Measurements from ENCODE around the gene CYP3A7. TPM values are rescaled to one million over a fixed set of nuclear protein-coding genes. Genes with fewer than 3 reads are reported as not detected.

Gene CYP3A7
- not detected for total RNA-seq (2021; ENCODE audit: unreplicated experiment)
- not detected for polyA plus RNA-seq (2012; ENCODE audit: insufficient read length)
- Bru-seq, nascent RNA, result not detected
- BruChase-seq, experiment 1, labeled RNA remaining after a 2-hour chase, result not detected
- BruChase-seq, experiment 2, labeled RNA remaining after a 6-hour chase, result not detected
- long read RNA-seq, result 0 reads

DNA sequence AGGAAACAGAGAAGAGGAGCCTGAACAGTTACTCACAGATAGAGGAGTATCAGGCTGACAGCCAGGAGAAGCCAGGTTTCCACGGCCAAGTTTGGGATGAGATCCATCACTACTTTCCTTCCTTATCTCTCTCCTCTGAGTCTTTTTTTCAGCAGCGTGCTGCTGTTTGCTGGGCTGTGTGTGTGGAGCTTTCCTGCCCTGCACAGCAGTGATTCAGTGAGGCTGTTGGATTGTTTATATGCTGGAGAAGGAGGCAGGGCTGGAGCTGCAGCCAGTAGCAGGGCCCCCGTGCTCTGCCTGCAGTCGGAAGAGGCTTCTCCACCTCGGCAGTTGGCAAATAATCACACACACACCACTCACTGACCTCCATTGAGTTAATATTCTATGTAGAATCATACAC, at the start of gene CYP3A7:
CYP3A7 (minus strand) TSS at position 210 of the 400 bp plus-strand sequence; CDS start at position 107, 103 bp downstream.
- no peaks in the 10 kb centered on the region for H3K36me3 ChIP-seq (ENCODE audit: control insufficient read depth, insufficient read depth, low read length)
- in situ Hi-C loops (cut with HindIII; ENCODE audit: low pct_unique_long_range_greater_than_20kb, low sequenced_read_pairs), result no loop called here
- CTCF ChIA-PET, result no interaction called here
- POLR2A ChIA-PET, result no interaction called here
- TF ChIP-seq, protein P1, sequence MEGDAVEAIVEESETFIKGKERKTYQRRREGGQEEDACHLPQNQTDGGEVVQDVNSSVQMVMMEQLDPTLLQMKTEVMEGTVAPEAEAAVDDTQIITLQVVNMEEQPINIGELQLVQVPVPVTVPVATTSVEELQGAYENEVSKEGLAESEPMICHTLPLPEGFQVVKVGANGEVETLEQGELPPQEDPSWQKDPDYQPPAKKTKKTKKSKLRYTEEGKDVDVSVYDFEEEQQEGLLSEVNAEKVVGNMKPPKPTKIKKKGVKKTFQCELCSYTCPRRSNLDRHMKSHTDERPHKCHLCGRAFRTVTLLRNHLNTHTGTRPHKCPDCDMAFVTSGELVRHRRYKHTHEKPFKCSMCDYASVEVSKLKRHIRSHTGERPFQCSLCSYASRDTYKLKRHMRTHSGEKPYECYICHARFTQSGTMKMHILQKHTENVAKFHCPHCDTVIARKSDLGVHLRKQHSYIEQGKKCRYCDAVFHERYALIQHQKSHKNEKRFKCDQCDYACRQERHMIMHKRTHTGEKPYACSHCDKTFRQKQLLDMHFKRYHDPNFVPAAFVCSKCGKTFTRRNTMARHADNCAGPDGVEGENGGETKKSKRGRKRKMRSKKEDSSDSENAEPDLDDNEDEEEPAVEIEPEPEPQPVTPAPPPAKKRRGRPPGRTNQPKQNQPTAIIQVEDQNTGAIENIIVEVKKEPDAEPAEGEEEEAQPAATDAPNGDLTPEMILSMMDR (IDR thresholded peaks at IDR 0.05), result no peak
- TF ChIP-seq REST (IDR thresholded peaks at IDR 0.05; ENCODE audit: insufficient read depth in 1 of 2, low read depth in 2 of 2, low read length in 1 of 2), result no peak
- TF ChIP-seq SIN3A (IDR thresholded peaks at IDR 0.05; ENCODE audit: borderline replicate concordance, insufficient read depth, low read depth, low read length), result no peak
- TF ChIP-seq TCF7L2 (IDR thresholded peaks at IDR 0.05; ENCODE audit: low read depth, low read length), result no peak
- no peak for TF ChIP-seq POLR2AphosphoS5 (IDR thresholded peaks at IDR 0.05; ENCODE audit: low read depth, low read length)
- H3K4me3 ChIP-seq (ENCODE audit: low read depth in 2 of 2, low read length in 2 of 2), result no peak within 1 kb of the TSS
- no peak within 1 kb of the TSS for H3K27ac ChIP-seq (ENCODE audit: low read length)
- BruUV-seq (replicated peaks), result no TSS peak
- intact Hi-C loops (cut with micrococcal nuclease; ENCODE audit: unreplicated experiment), result no loop called here
- no peaks in the 10 kb centered on the region for H3K9me3 ChIP-seq (ENCODE audit: control insufficient read depth, insufficient read depth, low read depth, low read length)
- DNase-seq (ENCODE audit: low read depth, low spot score), result no peak
- no peaks in the 10 kb centered on the region for H3K4me1 ChIP-seq (ENCODE audit: control insufficient read depth, insufficient read depth, low read length)
- H3K27me3 ChIP-seq (ENCODE audit: control insufficient read depth, insufficient read depth, low read length), result peaks cover 5% of the 10 kb centered on the region
- ATAC-seq, result no peak

DNA sequence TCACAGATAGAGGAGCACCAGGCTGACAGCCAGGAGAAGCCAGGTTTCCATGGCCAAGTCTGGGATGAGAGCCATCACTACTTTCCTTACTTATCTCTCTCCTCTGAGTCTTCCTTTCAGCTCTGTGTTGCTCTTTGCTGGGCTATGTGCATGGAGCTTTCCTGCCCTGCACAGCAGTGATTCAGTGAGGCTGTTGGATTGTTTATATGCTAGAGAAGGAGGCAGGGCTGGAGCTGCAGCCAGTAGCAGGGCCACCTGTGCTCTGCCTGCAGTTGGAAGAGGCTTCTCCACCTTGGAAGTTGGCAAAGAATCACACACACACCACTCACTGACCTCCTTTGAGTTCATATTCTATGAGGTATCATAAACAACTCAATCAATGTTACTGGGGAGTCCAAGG, 49.0 kb upstream of the CYP3A7 start, which contains the start of gene CYP3A4:
CYP3A4 (minus strand) TSS at position 178 of the 400 bp plus-strand sequence; CDS start at position 75, 103 bp downstream.
- Histone ChIP-seq H3K27me3 (ENCODE audit: control insufficient read depth, insufficient read depth, low read length) (peaks cover 10% of the 10 kb centered on the region), H3K36me3 (ENCODE audit: control insufficient read depth, insufficient read depth, low read length) (no peaks in the 10 kb centered on the region), H3K27ac (ENCODE audit: low read length) (no peak within 1 kb of the TSS), H3K4me3 (ENCODE audit: low read depth in 2 of 2, low read length in 2 of 2) (no peak within 1 kb of the TSS), H3K4me1 (ENCODE audit: control insufficient read depth, insufficient read depth, low read length) (no peaks in the 10 kb centered on the region), H3K9me3 (ENCODE audit: control insufficient read depth, insufficient read depth, low read depth, low read length) (no peaks in the 10 kb centered on the region)
- in situ Hi-C loops (cut with HindIII; ENCODE audit: low pct_unique_long_range_greater_than_20kb, low sequenced_read_pairs) (no loop called here), intact Hi-C loops (cut with micrococcal nuclease; ENCODE audit: unreplicated experiment) (no loop called here)
- DNase-seq (ENCODE audit: low read depth, low spot score) (no peak), ATAC-seq (no peak)
- POLR2A ChIA-PET, result no interaction called here
- no peak for TF ChIP-seq TCF7L2 (IDR thresholded peaks at IDR 0.05; ENCODE audit: low read depth, low read length)
- no peak for TF ChIP-seq POLR2AphosphoS5 (IDR thresholded peaks at IDR 0.05; ENCODE audit: low read depth, low read length)
- TF ChIP-seq REST (IDR thresholded peaks at IDR 0.05; ENCODE audit: insufficient read depth in 1 of 2, low read depth in 2 of 2, low read length in 1 of 2), result no peak
- TF ChIP-seq, protein P1 (IDR thresholded peaks at IDR 0.05), result no peak
- no peak for TF ChIP-seq SIN3A (IDR thresholded peaks at IDR 0.05; ENCODE audit: borderline replicate concordance, insufficient read depth, low read depth, low read length)
- CTCF ChIA-PET, result no interaction called here
- BruUV-seq (replicated peaks), result no TSS peak

Measured in Panc1 (cell line).